NCI-H2171 treated with DMSO at 0.1 percent for 48 hours (cell line): ENCODE data around the gene ERC2.
"Not testable (repeated sequence)": the region's sequence is repeated elsewhere in the genome, so short reads cannot be mapped to it uniquely, and the experiment has no call there.

Experiments
- DNase-seq: peaks from one replicate; lab custom pipeline; 2025; lab: John Stamatoyannopoulos, UW

ERC2 gene

GRCh38 chr3:56060521-56061278 is 407.6 kb downstream of the ERC2 start:
- DNase-seq = no peak

- DNase-seq = no peak
These were observed 408.5 kb downstream of the ERC2 start for GRCh38 chr3:56059731-56060130.

GRCh38 chr3:56055951-56056350 is 412.3 kb downstream of the ERC2 start:
- no peak for DNase-seq

- DNase-seq = peak; percentile 20
These were observed 412.7 kb downstream of the ERC2 start for GRCh38 chr3:56055546-56055945.

GRCh38 chr3:56054844-56055243 is 413.4 kb downstream of the ERC2 start:
- DNase-seq = peak; percentile 88

GRCh38 chr3:56053727-56054126 is 414.5 kb downstream of the ERC2 start:
- no peak for DNase-seq

GRCh38 chr3:56052188-56052587 is 416.1 kb downstream of the ERC2 start:
- no peak for DNase-seq

- DNase-seq = no peak
These were observed 417.2 kb downstream of the ERC2 start for GRCh38 chr3:56051052-56051451.

GRCh38 chr3:56048946-56049345 is 419.3 kb downstream of the ERC2 start:
- DNase-seq = no peak

GRCh38 chr3:56048331-56048730 is 419.9 kb downstream of the ERC2 start:
- no peak for DNase-seq

- peak; percentile 24 for DNase-seq
These were observed 425.8 kb downstream of the ERC2 start for GRCh38 chr3:56042326-56042951.

GRCh38 chr3:56025326-56025725 is 442.9 kb downstream of the ERC2 start:
- peak; percentile 44 for DNase-seq

GRCh38 chr3:56023546-56023945 is 444.7 kb downstream of the ERC2 start:
- no peak for DNase-seq

- DNase-seq = no peak
These were observed 445.6 kb downstream of the ERC2 start for GRCh38 chr3:56022619-56023018.

- no peak for DNase-seq
These were observed 448.6 kb downstream of the ERC2 start for GRCh38 chr3:56019490-56020146.

- not testable (repeated sequence) for DNase-seq
These were observed 452.9 kb downstream of the ERC2 start for GRCh38 chr3:56015374-56015773.

- no peak for DNase-seq
These were observed 455.5 kb downstream of the ERC2 start for GRCh38 chr3:56012721-56013120.

- no peak for DNase-seq
These were observed 463.0 kb downstream of the ERC2 start for GRCh38 chr3:56005196-56005805.

- no peak for DNase-seq
These were observed 465.1 kb downstream of the ERC2 start for GRCh38 chr3:56003129-56003528.

GRCh38 chr3:56001991-56002390 is 466.3 kb downstream of the ERC2 start:
- DNase-seq = no peak

- no peak for DNase-seq
These were observed 466.7 kb downstream of the ERC2 start for GRCh38 chr3:56001537-56001936.

GRCh38 chr3:55989366-55989765 is 478.9 kb downstream of the ERC2 start:
- no peak for DNase-seq

- no peak for DNase-seq
These were observed 479.4 kb downstream of the ERC2 start for GRCh38 chr3:55988905-55989304.
